Measurements from ENCODE around the gene GLRX5.

DNA sequence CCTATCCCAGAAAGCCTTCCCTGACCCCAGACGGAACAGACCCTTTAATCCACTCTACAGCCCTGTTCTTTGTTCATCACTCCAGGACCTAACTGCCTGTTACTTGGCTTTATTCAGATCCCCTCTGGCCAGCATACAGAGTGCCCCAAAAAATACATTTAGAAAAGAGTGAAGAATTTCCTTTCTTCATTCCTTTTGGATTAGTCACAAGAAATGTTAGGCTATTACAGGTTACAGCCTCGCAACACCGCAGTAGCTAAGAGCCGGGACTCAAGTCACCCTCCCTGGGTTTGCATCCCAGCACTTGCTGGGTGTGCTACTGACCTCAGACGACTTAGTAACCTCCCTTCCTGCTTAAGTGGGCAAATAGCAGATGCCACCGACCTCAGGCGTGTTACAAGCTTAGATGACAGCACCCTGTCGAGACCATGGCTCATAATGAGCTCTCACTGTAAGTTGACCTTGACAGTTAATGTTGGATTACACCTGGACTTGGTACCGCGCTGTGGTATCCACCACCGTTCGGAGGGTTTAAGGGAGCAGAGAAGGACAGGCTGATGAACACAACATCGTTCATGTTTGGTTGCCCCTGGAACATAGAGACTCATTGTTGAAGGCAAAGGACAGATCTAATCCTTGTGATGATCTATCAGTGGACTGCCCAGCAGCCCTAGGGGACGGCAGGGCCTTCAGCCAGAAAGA, 12.9 kb downstream of the GLRX5 start:
- TF ChIP-seq, protein P1, sequence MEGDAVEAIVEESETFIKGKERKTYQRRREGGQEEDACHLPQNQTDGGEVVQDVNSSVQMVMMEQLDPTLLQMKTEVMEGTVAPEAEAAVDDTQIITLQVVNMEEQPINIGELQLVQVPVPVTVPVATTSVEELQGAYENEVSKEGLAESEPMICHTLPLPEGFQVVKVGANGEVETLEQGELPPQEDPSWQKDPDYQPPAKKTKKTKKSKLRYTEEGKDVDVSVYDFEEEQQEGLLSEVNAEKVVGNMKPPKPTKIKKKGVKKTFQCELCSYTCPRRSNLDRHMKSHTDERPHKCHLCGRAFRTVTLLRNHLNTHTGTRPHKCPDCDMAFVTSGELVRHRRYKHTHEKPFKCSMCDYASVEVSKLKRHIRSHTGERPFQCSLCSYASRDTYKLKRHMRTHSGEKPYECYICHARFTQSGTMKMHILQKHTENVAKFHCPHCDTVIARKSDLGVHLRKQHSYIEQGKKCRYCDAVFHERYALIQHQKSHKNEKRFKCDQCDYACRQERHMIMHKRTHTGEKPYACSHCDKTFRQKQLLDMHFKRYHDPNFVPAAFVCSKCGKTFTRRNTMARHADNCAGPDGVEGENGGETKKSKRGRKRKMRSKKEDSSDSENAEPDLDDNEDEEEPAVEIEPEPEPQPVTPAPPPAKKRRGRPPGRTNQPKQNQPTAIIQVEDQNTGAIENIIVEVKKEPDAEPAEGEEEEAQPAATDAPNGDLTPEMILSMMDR (IDR thresholded peaks at IDR 0.05 in 2 of 3, conservative IDR thresholded peaks at IDR 0.05 in 1 of 3; ENCODE audit: borderline replicate concordance in 1 of 3, insufficient read depth in 1 of 3, low read depth in 2 of 3, low read length in 2 of 3), result no peak
- TF ChIP-seq POLR2AphosphoS5 (IDR thresholded peaks at IDR 0.05; ENCODE audit: low read depth, low read length) (no peak), YY1 (IDR thresholded peaks at IDR 0.05; ENCODE audit: extremely low read depth, insufficient replicate concordance, low read depth, low read length) (no peak), EZH2 (IDR thresholded peaks at IDR 0.05) (no peak), RAD21 (IDR thresholded peaks at IDR 0.05; ENCODE audit: low read depth) (no peak), ZNF274 (IDR thresholded peaks at IDR 0.05; ENCODE audit: low read depth, low read length) (no peak), POLR2A (IDR thresholded peaks at IDR 0.05; ENCODE audit: borderline replicate concordance, extremely low read depth, insufficient read depth, insufficient read length) (no peak), SP1 (IDR thresholded peaks at IDR 0.05; ENCODE audit: low read depth) (no peak), ZFX (IDR thresholded peaks at IDR 0.05) (no peak), SIN3A (IDR thresholded peaks at IDR 0.05; ENCODE audit: low read depth) (no peak)
- TF ChIP-seq, protein P2, sequence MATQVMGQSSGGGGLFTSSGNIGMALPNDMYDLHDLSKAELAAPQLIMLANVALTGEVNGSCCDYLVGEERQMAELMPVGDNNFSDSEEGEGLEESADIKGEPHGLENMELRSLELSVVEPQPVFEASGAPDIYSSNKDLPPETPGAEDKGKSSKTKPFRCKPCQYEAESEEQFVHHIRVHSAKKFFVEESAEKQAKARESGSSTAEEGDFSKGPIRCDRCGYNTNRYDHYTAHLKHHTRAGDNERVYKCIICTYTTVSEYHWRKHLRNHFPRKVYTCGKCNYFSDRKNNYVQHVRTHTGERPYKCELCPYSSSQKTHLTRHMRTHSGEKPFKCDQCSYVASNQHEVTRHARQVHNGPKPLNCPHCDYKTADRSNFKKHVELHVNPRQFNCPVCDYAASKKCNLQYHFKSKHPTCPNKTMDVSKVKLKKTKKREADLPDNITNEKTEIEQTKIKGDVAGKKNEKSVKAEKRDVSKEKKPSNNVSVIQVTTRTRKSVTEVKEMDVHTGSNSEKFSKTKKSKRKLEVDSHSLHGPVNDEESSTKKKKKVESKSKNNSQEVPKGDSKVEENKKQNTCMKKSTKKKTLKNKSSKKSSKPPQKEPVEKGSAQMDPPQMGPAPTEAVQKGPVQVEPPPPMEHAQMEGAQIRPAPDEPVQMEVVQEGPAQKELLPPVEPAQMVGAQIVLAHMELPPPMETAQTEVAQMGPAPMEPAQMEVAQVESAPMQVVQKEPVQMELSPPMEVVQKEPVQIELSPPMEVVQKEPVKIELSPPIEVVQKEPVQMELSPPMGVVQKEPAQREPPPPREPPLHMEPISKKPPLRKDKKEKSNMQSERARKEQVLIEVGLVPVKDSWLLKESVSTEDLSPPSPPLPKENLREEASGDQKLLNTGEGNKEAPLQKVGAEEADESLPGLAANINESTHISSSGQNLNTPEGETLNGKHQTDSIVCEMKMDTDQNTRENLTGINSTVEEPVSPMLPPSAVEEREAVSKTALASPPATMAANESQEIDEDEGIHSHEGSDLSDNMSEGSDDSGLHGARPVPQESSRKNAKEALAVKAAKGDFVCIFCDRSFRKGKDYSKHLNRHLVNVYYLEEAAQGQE (IDR thresholded peaks at IDR 0.05; ENCODE audit: low read depth), result no peak
- TF ChIP-seq, protein P3, sequence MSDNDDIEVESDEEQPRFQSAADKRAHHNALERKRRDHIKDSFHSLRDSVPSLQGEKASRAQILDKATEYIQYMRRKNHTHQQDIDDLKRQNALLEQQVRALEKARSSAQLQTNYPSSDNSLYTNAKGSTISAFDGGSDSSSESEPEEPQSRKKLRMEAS (IDR thresholded peaks at IDR 0.05), result no peak
